SK-N-MC (cell line): Measurements from ENCODE around the gene ARFRP1.

Source experiments
- DNase-seq: peaks from one replicate; pipeline ENCODE4 v3.0.0-alpha.2; 2011; ENCODE audit warnings: low read depth, low spot score
- H3K27ac ChIP-seq: fragments of 200-600 bp; sonication (generic); 2 replicates; pipeline ENCODE4 v1.5.1; 2016; ENCODE audit warnings: mixed run types
- H3K36me3 ChIP-seq: fragments of 200-600 bp; sonication (generic); 2 replicates; pipeline ENCODE4 v1.6.1; 2017; ENCODE audit warnings: antibody characterized with exemption, low read length, mixed read lengths; ENCODE audit not compliant: insufficient read depth
- H3K4me3 ChIP-seq: fragments of 200-600 bp; sonication (generic); 2 replicates; pipeline ENCODE4 v1.5.1; 2016
- H3K9ac ChIP-seq: fragments of 200-600 bp; sonication (generic); 2 replicates; pipeline ENCODE4 v1.8.0; 2017; ENCODE audit warnings: mixed run types, mixed read lengths; ENCODE audit not compliant: insufficient read length
- H3K9me3 ChIP-seq: fragments of 200-600 bp; sonication (generic); 2 replicates; pipeline ENCODE4 v1.6.1; 2017; ENCODE audit warnings: low read depth, mild to moderate bottlenecking, antibody characterized with exemption, low read length, moderate library complexity, mixed read lengths
- EZH2 ChIP-seq: fragments of 200-600 bp; sonication (generic); IDR thresholded peaks from one replicate; pipeline ENCODE4 v1.6.1; 2017; ENCODE audit warnings: antibody characterized with exemption
- FOXP2 ChIP-seq: optimal IDR thresholded peaks from 2 replicates; pipeline ENCODE3; 2011; ENCODE audit warnings: mild to moderate bottlenecking, moderate library complexity; ENCODE audit not compliant: insufficient read depth; ENCODE audit errors: extremely low read length, control extremely low read depth
- POLR2AphosphoS5 ChIP-seq: IDR thresholded peaks from 2 replicates; pipeline ENCODE4 v1.6.1; 2012; ENCODE audit warnings: mild to moderate bottlenecking, low read depth, low read length, borderline replicate concordance

ARFRP1 gene

GRCh38 chr20:63706027-63706695 lies 1.6 kb downstream of the ARFRP1 start:
- Histone ChIP-seq H3K27ac (no peak overlapping the region), H3K9ac (peak overlapping the region; percentile 82), H3K4me3 (peak overlapping the region; percentile 96; the same call in 1 of the 2 replicates), H3K36me3 (peaks cover 19% of the 10 kb centered on the region), H3K9me3 (no peaks in the 10 kb centered on the region)
- no peak for TF ChIP-seq EZH2
- no peak for TF ChIP-seq POLR2AphosphoS5
- no peak for TF ChIP-seq FOXP2
- no peak for DNase-seq

- H3K9ac ChIP-seq = no peak overlapping the region
- H3K9me3 ChIP-seq = no peaks in the 10 kb centered on the region
- peaks cover 12% of the 10 kb centered on the region for H3K36me3 ChIP-seq
- no peak for DNase-seq
- TF ChIP-seq EZH2 (no peak), POLR2AphosphoS5 (no peak), FOXP2 (no peak)
- no peak overlapping the region for H3K4me3 ChIP-seq
- H3K27ac ChIP-seq = no peak overlapping the region
Observed at GRCh38 chr20:63705232-63706026, 2.3 kb downstream of the ARFRP1 start.

- peaks cover 10% of the 10 kb centered on the region; the same call in 1 of the 2 replicates for H3K36me3 ChIP-seq
- DNase-seq = no peak
- H3K9ac ChIP-seq = no peak overlapping the region
- TF ChIP-seq EZH2 (no peak), POLR2AphosphoS5 (no peak), FOXP2 (no peak)
- H3K4me3 ChIP-seq = no peak overlapping the region
- H3K27ac ChIP-seq = no peak overlapping the region
- H3K9me3 ChIP-seq = no peaks in the 10 kb centered on the region
Observed at GRCh38 chr20:63704749-63705117, 3.0 kb downstream of the ARFRP1 start.

GRCh38 chr20:63703976-63704748 lies 3.6 kb downstream of the ARFRP1 start:
- Histone ChIP-seq H3K36me3 (peaks cover 10% of the 10 kb centered on the region; the same call in 1 of the 2 replicates), H3K27ac (no peak overlapping the region), H3K9me3 (no peaks in the 10 kb centered on the region), H3K4me3 (no peak overlapping the region), H3K9ac (no peak overlapping the region)
- TF ChIP-seq FOXP2 (no peak), EZH2 (no peak), POLR2AphosphoS5 (no peak)
- no peak for DNase-seq

GRCh38 chr20:63703471-63703975 lies 4.3 kb downstream of the ARFRP1 start:
- no peak for DNase-seq
- Histone ChIP-seq H3K36me3 (peaks cover 10% of the 10 kb centered on the region; the same call in 1 of the 2 replicates), H3K9ac (no peak overlapping the region), H3K9me3 (no peaks in the 10 kb centered on the region), H3K27ac (no peak overlapping the region), H3K4me3 (no peak overlapping the region)
- TF ChIP-seq POLR2AphosphoS5 (peak; percentile 11), EZH2 (no peak)

GRCh38 chr20:63702751-63703470 lies 4.9 kb downstream of the ARFRP1 start:
- no peak for DNase-seq
- Histone ChIP-seq H3K36me3 (peaks cover 10% of the 10 kb centered on the region; the same call in 1 of the 2 replicates), H3K4me3 (no peak overlapping the region), H3K9me3 (no peaks in the 10 kb centered on the region), H3K27ac (no peak overlapping the region), H3K9ac (no peak overlapping the region)
- no peak for TF ChIP-seq FOXP2
- TF ChIP-seq POLR2AphosphoS5 = peak; percentile 11

- Histone ChIP-seq H3K36me3 (peaks cover 10% of the 10 kb centered on the region; the same call in 1 of the 2 replicates), H3K4me3 (no peak overlapping the region), H3K27ac (no peak overlapping the region), H3K9ac (no peak overlapping the region), H3K9me3 (no peaks in the 10 kb centered on the region)
- DNase-seq = no peak
- TF ChIP-seq FOXP2 = no peak
- peak; percentile 21 for TF ChIP-seq POLR2AphosphoS5
Observed at GRCh38 chr20:63702036-63702665, 5.6 kb downstream of the ARFRP1 start.
